SK-N-SH (cell line): Measurements from ENCODE around the gene GRIP1. TPM values are rescaled to one million over a fixed set of nuclear protein-coding genes. Genes with fewer than 3 reads are reported as not detected.

Source experiments
- CTCF ChIA-PET: fragments of 300-600, 350-600 bp; formaldehyde crosslinking; extraction: SDS; loops from one replicate; lab custom pipeline; 2021; lab: Yijun Ruan, JAX
- POLR2A ChIA-PET: fragments of 350-600 bp; sonication (Branson Sonifier 250); formaldehyde crosslinking; extraction: SDS; loops from one replicate; lab custom pipeline; 2020; ENCODE audit warnings: antibody characterized with exemption, inconsistent platforms; lab: Yijun Ruan, JAX
- DNase-seq: peaks from one replicate; pipeline ENCODE4 v3.0.0; 2012
- H2AFZ ChIP-seq: fragments of 200-600 bp; sonication (generic); 2 replicates; pipeline ENCODE4 v1.8.1; 2016; ENCODE audit warnings: antibody characterized with exemption, mild to moderate bottlenecking, low read depth
- H3F3A ChIP-seq: fragments of 200-600 bp; sonication (generic); replicated peaks from 2 replicates; pipeline ENCODE3; 2016; ENCODE audit warnings: antibody characterized with exemption, mild to moderate bottlenecking; ENCODE audit not compliant: insufficient read depth
- H3K27ac ChIP-seq, 2 experiments: fragments of 200-500 bp in 1 of 2; fragments of 200-600 bp in 1 of 2; sonication (Bioruptor generic) in 1 of 2; sonication (generic), shearing (Covaris generic) in 1 of 2; 2 replicates each; pipeline versions ENCODE4 v1.5.1 to v1.6.1; 2014 to 2016; ENCODE audit warnings: low read depth in 2 of 2, inconsistent platforms in 1 of 2, low read length in 1 of 2, mild to moderate bottlenecking in 1 of 2, mixed read lengths in 1 of 2
- H3K27me3 ChIP-seq: fragments of 200-600 bp; sonication (generic), shearing (Covaris generic); 2 replicates; pipeline ENCODE4 v1.6.1; 2016; ENCODE audit warnings: mixed run types; ENCODE audit not compliant: insufficient read depth
- H3K36me3 ChIP-seq, 2 experiments: fragments of 200-500 bp in 1 of 2; fragments of 200-600 bp in 1 of 2; sonication (Bioruptor generic) in 1 of 2; sonication (generic) in 1 of 2; replicated peaks in 1 of 2; 2 replicates each; pipeline versions ENCODE3 to v1.5.1; 2014 to 2016; ENCODE audit warnings: low read length in 1 of 2, mild to moderate bottlenecking in 1 of 2; ENCODE audit not compliant: insufficient read depth in 2 of 2, control insufficient read depth in 1 of 2
- H3K4me1 ChIP-seq, 2 experiments: fragments of 200-500 bp in 1 of 2; fragments of 200-600 bp in 1 of 2; sonication (Bioruptor generic) in 1 of 2; sonication (generic), shearing (Covaris generic) in 1 of 2; 2 replicates each; pipeline versions ENCODE4 v1.5.1 to v1.6.1; 2014 to 2016; ENCODE audit warnings: low read depth in 1 of 2, low read length in 1 of 2, mixed run types in 1 of 2; ENCODE audit not compliant: insufficient read depth in 2 of 2, control insufficient read depth in 1 of 2
- H3K4me2 ChIP-seq: fragments of 200-600 bp; sonication (generic), shearing (Covaris generic); 2 replicates; pipeline ENCODE4 v1.6.1; 2017; ENCODE audit warnings: mixed run types
- H3K4me3 ChIP-seq, 2 experiments: fragments of 200-500 bp in 1 of 2; fragments of 200-600 bp in 1 of 2; sonication (Bioruptor generic) in 1 of 2; sonication (generic), shearing (Covaris generic) in 1 of 2; 2 replicates each; pipeline versions ENCODE4 v1.5.1 to v1.8.1; 2014 to 2016; ENCODE audit warnings: low read depth in 2 of 2, inconsistent platforms in 1 of 2, low read length in 1 of 2, mild to moderate bottlenecking in 1 of 2, mixed read lengths in 1 of 2, moderate library complexity in 1 of 2
- H3K79me2 ChIP-seq: fragments of 200-600 bp; sonication (generic); 2 replicates; pipeline ENCODE4 v1.8.1; 2017; ENCODE audit warnings: mild to moderate bottlenecking; ENCODE audit not compliant: insufficient read depth
- H3K9ac ChIP-seq: fragments of 200-600 bp; sonication (generic); 2 replicates; pipeline ENCODE4 v1.6.1; 2017; ENCODE audit warnings: mixed run types
- H3K9me2 ChIP-seq: fragments of 200-600 bp; sonication (generic); 2 replicates; pipeline ENCODE4 v1.6.1; 2017; ENCODE audit warnings: mixed run types
- H3K9me3 ChIP-seq: fragments of 200-600 bp; sonication (generic); 2 replicates; pipeline ENCODE4 v1.6.1; 2017; ENCODE audit warnings: mixed run types, mild to moderate bottlenecking, moderate library complexity
- H4K20me1 ChIP-seq: fragments of 200-600 bp; sonication (generic); 2 replicates; pipeline ENCODE4 v1.6.1; 2017; ENCODE audit warnings: mild to moderate bottlenecking, mixed run types; ENCODE audit not compliant: insufficient read depth
- ELF1 ChIP-seq: IDR thresholded peaks from 2 replicates; pipeline ENCODE4 v1.4.0; 2012
- EP300 ChIP-seq, 2 experiments: IDR thresholded peaks; 2 replicates each; pipeline versions ENCODE4 v1.4.0 to v1.6.1; 2012; ENCODE audit warnings: borderline replicate concordance in 1 of 2, low read depth in 1 of 2, low read length in 1 of 2
- EZH2phosphoT487 ChIP-seq: fragments of 200-600 bp; sonication (generic); IDR thresholded peaks from 2 replicates; pipeline ENCODE4 v1.6.1; 2017; ENCODE audit warnings: low read depth, mixed run types, mild to moderate bottlenecking, antibody characterized with exemption, moderate library complexity, borderline replicate concordance
- FOSL2 ChIP-seq: IDR thresholded peaks from 2 replicates; pipeline ENCODE4 v1.4.0; 2012; ENCODE audit warnings: low read depth, mild to moderate bottlenecking, moderate library complexity, borderline replicate concordance
- FOXJ3 ChIP-seq: sonication (generic); formaldehyde crosslinking; IDR thresholded peaks from 2 replicates; pipeline ENCODE4 v1.5.1; 2020; ENCODE audit warnings: mild to moderate bottlenecking, missing genetic modification reagents
- FOXM1 ChIP-seq: IDR thresholded peaks from 2 replicates; pipeline ENCODE4 v1.4.0; 2012; ENCODE audit warnings: low read depth, mild to moderate bottlenecking
- GABPA ChIP-seq: IDR thresholded peaks from 2 replicates; pipeline ENCODE4 v1.4.0; 2012; ENCODE audit warnings: low read depth, mild to moderate bottlenecking
- MAX ChIP-seq: IDR thresholded peaks from 2 replicates; pipeline ENCODE4 v1.4.0; 2012; ENCODE audit warnings: low read depth
- MEF2A ChIP-seq: IDR thresholded peaks from 2 replicates; pipeline ENCODE4 v1.4.0; 2012; ENCODE audit warnings: low read depth, borderline replicate concordance
- POLR2AphosphoS5 ChIP-seq: IDR thresholded peaks from 2 replicates; pipeline ENCODE4 v1.6.1; 2012; ENCODE audit warnings: low read depth, low read length
- RAD21 ChIP-seq: IDR thresholded peaks from 2 replicates; pipeline ENCODE4 v1.6.1; 2012; ENCODE audit warnings: mild to moderate bottlenecking, low read length
- REST ChIP-seq: IDR thresholded peaks from 2 replicates; pipeline ENCODE4 v1.6.1; 2012; ENCODE audit warnings: mild to moderate bottlenecking, low read depth, low read length, moderate library complexity
- RFX5 ChIP-seq: IDR thresholded peaks from 2 replicates; pipeline ENCODE4 v1.6.1; 2012; ENCODE audit warnings: mild to moderate bottlenecking, improper control_type of control experiment, low read length
- RXRA ChIP-seq: IDR thresholded peaks from 2 replicates; pipeline ENCODE4 v1.4.0; 2012; ENCODE audit warnings: low read depth, mild to moderate bottlenecking, borderline replicate concordance
- SIN3A ChIP-seq: IDR thresholded peaks from 2 replicates; pipeline ENCODE4 v1.6.1; 2012; ENCODE audit warnings: low read depth, mild to moderate bottlenecking, low read length, moderate library complexity, borderline replicate concordance
- TAF1 ChIP-seq: IDR thresholded peaks from 2 replicates; pipeline ENCODE4 v1.6.1; 2012; ENCODE audit warnings: low read depth, mild to moderate bottlenecking, low read length, moderate library complexity, borderline replicate concordance
- TCF12 ChIP-seq: IDR thresholded peaks from 2 replicates; pipeline ENCODE4 v1.4.0; 2012
- TEAD4 ChIP-seq: IDR thresholded peaks from 2 replicates; pipeline ENCODE4 v1.4.0; 2012; ENCODE audit warnings: mild to moderate bottlenecking, borderline replicate concordance; ENCODE audit not compliant: insufficient read depth
- USF2 ChIP-seq: fragments of 150-350 bp; IDR thresholded peaks from 2 replicates; pipeline ENCODE4 v1.6.1; 2017; ENCODE audit warnings: antibody characterized with exemption, low read length, low read depth, borderline replicate concordance
- YY1 ChIP-seq: IDR thresholded peaks from 2 replicates; pipeline ENCODE4 v1.4.0; 2012; ENCODE audit warnings: low read depth, mild to moderate bottlenecking
- ZBTB33 ChIP-seq: IDR thresholded peaks from 2 replicates; pipeline ENCODE4 v1.4.0; 2012; ENCODE audit warnings: low read depth, borderline replicate concordance
- WGBS: methylation state at CpG from one replicate; pipeline ENCODE4 v1.1.6; 2017; ENCODE audit warnings: low lambda C conversion rate; 5-methylcytosine and 5-hydroxymethylcytosine counted together
- polyA plus RNA-seq, 3 experiments: library from polyadenylated mRNA; depleted of rRNA; stranded (reverse); fragments of >200 nt; gene quantifications; 2 replicates each; pipeline ENCODE4 v1.2.3, GENCODE V29; 2012

The GRIP1 gene
- polyA plus RNA-seq, 1 of the 3 experiments (the other 2 are of a cell fraction): 0.07 TPM

- no peak overlapping the region for H3K4me2 ChIP-seq
- no peaks in the 10 kb centered on the region for H3K4me1 ChIP-seq
- H3K4me3 ChIP-seq: no peak overlapping the region
- no peaks in the 10 kb centered on the region for H4K20me1 ChIP-seq
- POLR2A ChIA-PET: no interaction called here
- no peaks in the 10 kb centered on the region for H3F3A ChIP-seq
- CTCF ChIA-PET: no interaction called here
- DNase-seq: no peak
- H3K9me3 ChIP-seq: no peaks in the 10 kb centered on the region
- no peaks in the 10 kb centered on the region for H3K79me2 ChIP-seq
- H3K27ac ChIP-seq: no peak overlapping the region
- H3K27me3 ChIP-seq: no peaks in the 10 kb centered on the region
- H3K9me2 ChIP-seq: 0 out of 2 replicates have a peak, but pooled peaks cover 4% of the 10 kb centered on the region
- no peak for TF ChIP-seq USF2
- TF ChIP-seq GABPA: no peak
- no peak for TF ChIP-seq YY1
- TF ChIP-seq TCF12: no peak
- no peak for TF ChIP-seq MAX
- TF ChIP-seq FOXM1: no peak
- TF ChIP-seq TAF1: no peak
- TF ChIP-seq RXRA: no peak
- no peak for TF ChIP-seq MEF2A
- TF ChIP-seq EP300 (IDR thresholded peaks at IDR 0.05; ENCODE audit: borderline replicate concordance in 1 of 2, low read depth in 1 of 2, low read length in 1 of 2): no peak
- TF ChIP-seq FOSL2: no peak
- no peak for TF ChIP-seq ELF1
- no peak for TF ChIP-seq EZH2phosphoT487
- no peak for TF ChIP-seq SIN3A
- no peak for TF ChIP-seq TEAD4
- no peak overlapping the region for H2AFZ ChIP-seq
- no peaks in the 10 kb centered on the region for H3K36me3 ChIP-seq
- H3K9ac ChIP-seq: no peak overlapping the region
Observed at GRCh38 chr12:66552716-66553115, 126.2 kb downstream of the GRIP1 start.

- POLR2A ChIA-PET: no interaction called here
- Histone ChIP-seq H3K9ac (no peak overlapping the region), H3K9me2 (0 out of 2 replicates have a peak, but pooled peaks cover 4% of the 10 kb centered on the region), H3K27ac (no peak overlapping the region), H3K9me3 (no peaks in the 10 kb centered on the region), H2AFZ (no peak overlapping the region), H3K36me3 (no peaks in the 10 kb centered on the region), H3K79me2 (no peaks in the 10 kb centered on the region), H3K27me3 (no peaks in the 10 kb centered on the region), H4K20me1 (no peaks in the 10 kb centered on the region), H3K4me3 (no peak overlapping the region), H3K4me2 (no peak overlapping the region), H3F3A (no peaks in the 10 kb centered on the region), H3K4me1 (no peaks in the 10 kb centered on the region)
- DNase-seq: no peak
- CTCF ChIA-PET: no interaction called here
- 14% methylated on average over 5 of the region's 5 CpGs for WGBS
- TF ChIP-seq FOSL2 (no peak), USF2 (no peak), MEF2A (no peak), ELF1 (no peak), POLR2AphosphoS5 (no peak), RFX5 (no peak), SIN3A (no peak), RAD21 (no peak), ZBTB33 (no peak), EZH2phosphoT487 (no peak), YY1 (no peak), TCF12 (no peak), FOXJ3 (CRISPR knock-in tag) (no peak), REST (no peak)
Observed at GRCh38 chr12:66550626-66551025, 128.2 kb downstream of the GRIP1 start.
